Measurements from ENCODE around the gene GRAMD1B. TPM values are rescaled to one million over a fixed set of nuclear protein-coding genes. Genes with fewer than 3 reads are reported as not detected.

Gene GRAMD1B
- total and polyA plus RNA-seq, 4 donors = 0.29 to 2.6 (median 1.3) TPM

DNA sequence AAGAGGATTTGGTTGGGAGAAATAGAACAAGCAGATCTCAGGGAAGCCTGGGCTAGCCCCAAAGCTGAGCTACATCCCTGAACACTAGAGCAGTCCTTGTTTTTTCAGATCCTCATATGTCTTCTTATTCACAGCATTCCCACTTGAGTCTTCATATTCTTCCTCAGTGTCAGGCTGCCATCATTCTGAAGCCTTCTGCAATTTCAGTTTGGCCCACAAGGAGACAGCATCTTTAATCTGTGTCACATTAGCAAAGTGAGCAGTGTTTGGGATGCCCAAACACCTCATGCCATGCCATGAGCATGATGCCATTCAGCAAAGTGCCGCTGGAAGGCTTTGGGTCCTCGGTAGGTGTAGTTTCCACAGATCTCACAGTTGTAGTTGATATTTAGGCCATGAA lies 167.8 kb downstream of the GRAMD1B start:
- Histone ChIP-seq H3K9ac (ENCODE audit: low read depth in 1 of 2, low read length in 2 of 2) (no peak overlapping the region), H3K9me3 (ENCODE audit: control insufficient read depth in 4 of 4, low read length in 3 of 4) (no peaks in the 10 kb centered on the region), H3K4me1 (ENCODE audit: control insufficient read depth in 4 of 4, insufficient read depth in 4 of 4, low read length in 3 of 4) (no peaks in the 10 kb centered on the region), H3K4me3 (ENCODE audit: low read depth in 1 of 3, low read length in 3 of 3) (no peak overlapping the region), H3K27ac (ENCODE audit: low read depth in 1 of 2, low read length in 2 of 2) (no peak overlapping the region), H3K36me3 (ENCODE audit: control insufficient read depth in 4 of 4, insufficient read depth in 3 of 4, low read depth in 1 of 4, low read length in 3 of 4) (no peaks in the 10 kb centered on the region), H3K27me3 (ENCODE audit: control insufficient read depth in 4 of 4, insufficient read depth in 4 of 4, low read length in 3 of 4) (no peaks in the 10 kb centered on the region)
- TF ChIP-seq SP1 (IDR thresholded peaks at IDR 0.05) (no peak), NR2F2 (IDR thresholded peaks at IDR 0.05) (no peak)
- TF ChIP-seq, protein P1, sequence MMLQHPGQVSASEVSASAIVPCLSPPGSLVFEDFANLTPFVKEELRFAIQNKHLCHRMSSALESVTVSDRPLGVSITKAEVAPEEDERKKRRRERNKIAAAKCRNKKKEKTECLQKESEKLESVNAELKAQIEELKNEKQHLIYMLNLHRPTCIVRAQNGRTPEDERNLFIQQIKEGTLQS (IDR thresholded peaks at IDR 0.05) = no peak
- DNase-seq (ENCODE audit: low spot score) = no peak
- WGBS = 96% methylated on average over 2 of the region's 2 CpGs

GRCh38 chr11:123601136-123601535 lies 171.1 kb downstream of the GRAMD1B start:
- Histone ChIP-seq H3K27me3 (ENCODE audit: control insufficient read depth in 4 of 4, insufficient read depth in 4 of 4, low read length in 3 of 4) (no peaks in the 10 kb centered on the region), H3K9me3 (ENCODE audit: control insufficient read depth in 4 of 4, low read length in 3 of 4) (no peaks in the 10 kb centered on the region), H3K4me1 (ENCODE audit: control insufficient read depth in 4 of 4, insufficient read depth in 4 of 4, low read length in 3 of 4) (no peaks in the 10 kb centered on the region), H3K9ac (ENCODE audit: low read depth in 1 of 2, low read length in 2 of 2) (no peak overlapping the region), H3K4me3 (ENCODE audit: low read depth in 1 of 3, low read length in 3 of 3) (no peak overlapping the region), H3K27ac (ENCODE audit: low read depth in 1 of 2, low read length in 2 of 2) (no peak overlapping the region), H3K36me3 (ENCODE audit: control insufficient read depth in 4 of 4, insufficient read depth in 3 of 4, low read depth in 1 of 4, low read length in 3 of 4) (no peaks in the 10 kb centered on the region)
- TF ChIP-seq TAF1 (conservative IDR thresholded peaks at IDR 0.05) = no peak
- DNase-seq (ENCODE audit: low spot score) = no peak
- 89% methylated on average over 4 of the region's 4 CpGs for WGBS

GRCh38 chr11:123601743-123602142 lies 171.7 kb downstream of the GRAMD1B start:
- Histone ChIP-seq H3K36me3 (ENCODE audit: control insufficient read depth in 4 of 4, insufficient read depth in 3 of 4, low read depth in 1 of 4, low read length in 3 of 4) (no peaks in the 10 kb centered on the region), H3K9me3 (ENCODE audit: control insufficient read depth in 4 of 4, low read length in 3 of 4) (no peaks in the 10 kb centered on the region), H3K4me1 (ENCODE audit: control insufficient read depth in 4 of 4, insufficient read depth in 4 of 4, low read length in 3 of 4) (no peaks in the 10 kb centered on the region), H3K9ac (ENCODE audit: low read depth in 1 of 2, low read length in 2 of 2) (no peak overlapping the region), H3K27me3 (ENCODE audit: control insufficient read depth in 4 of 4, insufficient read depth in 4 of 4, low read length in 3 of 4) (no peaks in the 10 kb centered on the region), H3K4me3 (ENCODE audit: low read depth in 1 of 3, low read length in 3 of 3) (no peak overlapping the region), H3K27ac (ENCODE audit: low read depth in 1 of 2, low read length in 2 of 2) (no peak overlapping the region)
- TF ChIP-seq GABPA (IDR thresholded peaks at IDR 0.05 in 1 of 2, conservative IDR thresholded peaks at IDR 0.05 in 1 of 2) (no peak), FOXA2 (IDR thresholded peaks at IDR 0.05) (no peak), MAX (IDR thresholded peaks at IDR 0.05) (no peak), REST (IDR thresholded peaks at IDR 0.05) (no peak), CTCF (IDR thresholded peaks at IDR 0.05; ENCODE audit: low read depth, low read length, missing input control) (no peak), HNF4G (IDR thresholded peaks at IDR 0.05) (no peak), RXRA (IDR thresholded peaks at IDR 0.05) (no peak), SP1 (IDR thresholded peaks at IDR 0.05) (no peak), EGR1 (IDR thresholded peaks at IDR 0.05; ENCODE audit: low read depth in 2 of 2) (no peak), YY1 (IDR thresholded peaks at IDR 0.05) (no peak), NR2F2 (IDR thresholded peaks at IDR 0.05) (no peak)
- TF ChIP-seq, protein P2, sequence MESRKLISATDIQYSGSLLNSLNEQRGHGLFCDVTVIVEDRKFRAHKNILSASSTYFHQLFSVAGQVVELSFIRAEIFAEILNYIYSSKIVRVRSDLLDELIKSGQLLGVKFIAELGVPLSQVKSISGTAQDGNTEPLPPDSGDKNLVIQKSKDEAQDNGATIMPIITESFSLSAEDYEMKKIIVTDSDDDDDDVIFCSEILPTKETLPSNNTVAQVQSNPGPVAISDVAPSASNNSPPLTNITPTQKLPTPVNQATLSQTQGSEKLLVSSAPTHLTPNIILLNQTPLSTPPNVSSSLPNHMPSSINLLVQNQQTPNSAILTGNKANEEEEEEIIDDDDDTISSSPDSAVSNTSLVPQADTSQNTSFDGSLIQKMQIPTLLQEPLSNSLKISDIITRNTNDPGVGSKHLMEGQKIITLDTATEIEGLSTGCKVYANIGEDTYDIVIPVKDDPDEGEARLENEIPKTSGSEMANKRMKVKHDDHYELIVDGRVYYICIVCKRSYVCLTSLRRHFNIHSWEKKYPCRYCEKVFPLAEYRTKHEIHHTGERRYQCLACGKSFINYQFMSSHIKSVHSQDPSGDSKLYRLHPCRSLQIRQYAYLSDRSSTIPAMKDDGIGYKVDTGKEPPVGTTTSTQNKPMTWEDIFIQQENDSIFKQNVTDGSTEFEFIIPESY (IDR thresholded peaks at IDR 0.05) = no peak
- 91% methylated on average over 4 of the region's 4 CpGs for WGBS
- no peak for DNase-seq (ENCODE audit: low spot score)

Measured in liver (tissue), 9 donors.